ENCODE measurements around the gene RELN.

The RELN gene

DNA sequence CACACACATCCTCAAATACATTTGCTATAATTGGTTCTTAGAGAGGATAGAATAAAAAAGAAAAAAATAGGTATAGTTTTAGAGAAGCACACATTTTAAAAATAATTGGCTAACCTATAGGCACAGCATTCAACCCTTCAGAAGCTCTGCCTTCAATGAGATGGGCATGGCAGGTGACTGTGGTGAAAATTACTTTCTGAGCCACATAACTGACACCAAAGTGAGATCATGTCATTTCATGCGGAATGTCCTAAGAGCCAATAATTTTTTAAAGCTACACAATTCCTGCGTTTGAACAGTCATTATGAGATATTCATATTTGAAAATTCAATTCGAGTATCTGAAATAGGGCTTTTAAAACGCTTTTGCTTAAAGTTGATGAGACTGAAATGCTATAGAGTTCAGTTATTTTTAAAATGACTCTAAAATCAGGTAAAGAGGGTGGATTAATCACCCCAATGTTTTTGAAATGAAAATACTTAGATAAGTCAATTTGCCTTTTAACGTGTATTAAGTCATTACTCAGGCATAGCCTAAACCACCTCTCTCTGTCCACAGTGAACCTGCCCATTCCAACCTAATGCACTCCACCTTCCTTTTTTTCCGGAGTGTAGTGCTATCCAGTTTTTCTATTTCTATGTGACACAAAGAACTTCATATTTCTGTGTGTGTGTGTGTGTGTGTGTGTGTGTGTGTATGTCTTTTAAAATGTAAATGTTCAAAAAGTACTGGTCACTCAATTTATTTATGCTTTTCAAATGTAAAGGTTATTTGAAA, 6.1 kb downstream of the RELN start:
- no peak for DNase-seq (ENCODE audit: extremely low spot score)
- POLR2A ChIA-PET: no interaction called here
- TF ChIP-seq BHLHE40 (IDR thresholded peaks at IDR 0.05; ENCODE audit: borderline replicate concordance) (no peak), CTBP1 (IDR thresholded peaks at IDR 0.05; ENCODE audit: borderline replicate concordance) (no peak), SP1 (IDR thresholded peaks at IDR 0.05) (no peak), LEF1 (IDR thresholded peaks at IDR 0.05; ENCODE audit: borderline replicate concordance) (no peak), FOXM1 (IDR thresholded peaks at IDR 0.05; ENCODE audit: borderline replicate concordance) (no peak), SUZ12 (IDR thresholded peaks at IDR 0.05) (no peak), FOXA1 (IDR thresholded peaks at IDR 0.05) (no peak), NFRKB (IDR thresholded peaks at IDR 0.05) (no peak), L3MBTL2 (conservative IDR thresholded peaks at IDR 0.05) (no peak), HDGF (IDR thresholded peaks at IDR 0.05; ENCODE audit: borderline replicate concordance) (no peak), TARDBP (IDR thresholded peaks at IDR 0.05) (no peak), ZNF384 (IDR thresholded peaks at IDR 0.05) (no peak), ARNT (IDR thresholded peaks at IDR 0.05) (no peak), ELF4 (IDR thresholded peaks at IDR 0.05) (no peak), FOXK2 (IDR thresholded peaks at IDR 0.05) (no peak)
- TF ChIP-seq, protein P1, sequence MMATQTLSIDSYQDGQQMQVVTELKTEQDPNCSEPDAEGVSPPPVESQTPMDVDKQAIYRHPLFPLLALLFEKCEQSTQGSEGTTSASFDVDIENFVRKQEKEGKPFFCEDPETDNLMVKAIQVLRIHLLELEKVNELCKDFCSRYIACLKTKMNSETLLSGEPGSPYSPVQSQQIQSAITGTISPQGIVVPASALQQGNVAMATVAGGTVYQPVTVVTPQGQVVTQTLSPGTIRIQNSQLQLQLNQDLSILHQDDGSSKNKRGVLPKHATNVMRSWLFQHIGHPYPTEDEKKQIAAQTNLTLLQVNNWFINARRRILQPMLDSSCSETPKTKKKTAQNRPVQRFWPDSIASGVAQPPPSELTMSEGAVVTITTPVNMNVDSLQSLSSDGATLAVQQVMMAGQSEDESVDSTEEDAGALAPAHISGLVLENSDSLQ (IDR thresholded peaks at IDR 0.05): no peak
- CTCF ChIA-PET: no interaction called here

DNA sequence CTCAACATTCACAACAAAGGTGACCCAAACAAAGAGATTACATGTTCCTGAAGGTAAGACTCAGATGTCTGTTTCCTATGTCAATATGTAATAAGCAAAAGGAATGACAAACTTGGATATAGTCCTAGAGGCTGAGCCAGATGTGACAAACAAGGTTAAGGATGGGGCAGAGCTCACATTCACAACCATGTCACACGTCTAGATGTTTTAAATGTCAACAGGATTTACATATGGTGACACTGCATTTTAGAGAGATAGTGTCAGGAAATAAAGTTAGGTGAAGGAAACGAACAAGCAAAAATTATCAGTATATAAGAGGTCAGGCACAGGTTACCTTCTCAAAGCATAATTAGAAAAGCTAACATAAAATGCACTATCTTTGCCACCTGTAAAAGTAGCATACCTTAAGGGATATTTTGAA, 8.4 kb downstream of the RELN start:
- POLR2A ChIA-PET: no interaction called here
- CTCF ChIA-PET: interaction anchor here (0.6 kb wide), 1 partner anchor 18 kb away, joined by 3 read pairs; no protein-coding TSS in a partner anchor
- TF ChIP-seq TARDBP (IDR thresholded peaks at IDR 0.05): no peak
- TF ChIP-seq FOXM1 (IDR thresholded peaks at IDR 0.05; ENCODE audit: borderline replicate concordance): no peak
- no peak for TF ChIP-seq ZNF384 (IDR thresholded peaks at IDR 0.05)
- no peak for TF ChIP-seq CTBP1 (IDR thresholded peaks at IDR 0.05; ENCODE audit: borderline replicate concordance)
- TF ChIP-seq, protein P1 (IDR thresholded peaks at IDR 0.05): no peak
- TF ChIP-seq ELF4 (IDR thresholded peaks at IDR 0.05): no peak
- no peak for TF ChIP-seq ARNT (IDR thresholded peaks at IDR 0.05)
- TF ChIP-seq SUZ12 (IDR thresholded peaks at IDR 0.05): no peak
- TF ChIP-seq FOXA1 (IDR thresholded peaks at IDR 0.05): no peak
- no peak for DNase-seq (ENCODE audit: extremely low spot score)

DNA sequence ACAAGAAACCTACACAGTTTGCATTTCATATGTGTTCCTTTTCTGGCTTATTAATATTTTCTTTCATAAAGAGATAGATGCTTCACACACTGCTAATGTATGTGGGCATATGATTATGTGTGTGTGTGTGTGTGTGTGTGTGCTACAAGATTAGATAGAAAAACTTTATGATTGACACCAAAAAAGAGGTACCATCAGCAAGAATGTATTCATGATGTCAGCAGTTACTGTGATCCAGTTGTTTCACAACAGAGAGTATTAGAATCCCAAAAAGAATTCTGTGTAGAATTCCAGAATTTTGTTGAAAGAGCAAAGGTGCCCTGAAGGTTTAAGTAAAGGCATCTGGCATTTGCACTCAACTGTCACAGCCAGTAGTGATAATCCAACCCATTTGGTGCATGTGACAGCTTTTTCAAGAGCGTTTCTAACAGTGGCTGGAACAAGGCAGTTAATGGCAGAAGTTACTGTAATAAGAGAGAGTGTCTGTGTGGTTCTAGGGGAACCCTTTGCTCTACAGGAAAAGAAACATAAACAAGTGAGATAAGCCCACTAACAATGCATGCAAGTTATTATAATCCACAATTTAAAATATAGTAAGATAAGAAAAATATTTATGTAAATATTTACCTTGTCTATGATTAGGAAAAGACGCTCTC, 16.6 kb downstream of the RELN start:
- CTCF ChIA-PET: no interaction called here
- TF ChIP-seq BHLHE40 (IDR thresholded peaks at IDR 0.05; ENCODE audit: borderline replicate concordance) (no peak), CTBP1 (IDR thresholded peaks at IDR 0.05; ENCODE audit: borderline replicate concordance) (no peak), L3MBTL2 (conservative IDR thresholded peaks at IDR 0.05) (no peak), FOXK2 (IDR thresholded peaks at IDR 0.05) (no peak), TARDBP (IDR thresholded peaks at IDR 0.05) (no peak), ZNF384 (IDR thresholded peaks at IDR 0.05) (no peak), SUZ12 (IDR thresholded peaks at IDR 0.05) (no peak), SP1 (IDR thresholded peaks at IDR 0.05) (no peak)
- DNase-seq (ENCODE audit: extremely low spot score): no peak
- POLR2A ChIA-PET: no interaction called here

DNA sequence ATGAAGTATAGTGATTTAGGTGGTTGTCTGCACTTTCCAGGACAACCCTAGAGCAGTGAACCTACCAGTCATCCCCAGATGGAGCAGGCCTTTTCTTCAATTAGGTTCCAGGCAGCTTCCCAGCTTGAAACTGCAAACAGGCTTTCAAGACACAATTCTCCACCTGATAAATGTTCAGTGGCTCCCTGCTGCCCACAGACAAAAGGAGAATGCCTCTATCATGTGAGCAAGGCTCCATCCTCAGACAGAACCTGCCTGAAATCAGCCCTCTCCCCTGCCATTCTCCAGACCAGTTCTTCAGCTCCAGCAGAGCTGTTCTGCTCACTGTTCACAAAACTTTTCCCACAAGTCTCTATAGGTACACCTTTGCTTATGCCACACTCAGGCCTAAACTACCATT, 22.1 kb downstream of the RELN start:
- CTCF ChIA-PET: no interaction called here
- TF ChIP-seq TARDBP (IDR thresholded peaks at IDR 0.05): no peak
- no peak for TF ChIP-seq SUZ12 (IDR thresholded peaks at IDR 0.05)
- no peak for TF ChIP-seq ZNF384 (IDR thresholded peaks at IDR 0.05)
- TF ChIP-seq, protein P1 (IDR thresholded peaks at IDR 0.05): no peak
- no peak for TF ChIP-seq FOXK2 (IDR thresholded peaks at IDR 0.05)
- no peak for TF ChIP-seq CTBP1 (IDR thresholded peaks at IDR 0.05; ENCODE audit: borderline replicate concordance)
- no peak for TF ChIP-seq SP1 (IDR thresholded peaks at IDR 0.05)
- no peak for TF ChIP-seq L3MBTL2 (conservative IDR thresholded peaks at IDR 0.05)
- no peak for TF ChIP-seq LEF1 (IDR thresholded peaks at IDR 0.05; ENCODE audit: borderline replicate concordance)
- no peak for TF ChIP-seq BHLHE40 (IDR thresholded peaks at IDR 0.05; ENCODE audit: borderline replicate concordance)
- TF ChIP-seq FOXA1 (IDR thresholded peaks at IDR 0.05): no peak
- TF ChIP-seq HDGF (IDR thresholded peaks at IDR 0.05; ENCODE audit: borderline replicate concordance): no peak
- TF ChIP-seq NFRKB (IDR thresholded peaks at IDR 0.05): no peak
- no peak for TF ChIP-seq ARNT (IDR thresholded peaks at IDR 0.05)
- TF ChIP-seq ELF4 (IDR thresholded peaks at IDR 0.05): no peak
- DNase-seq (ENCODE audit: extremely low spot score): no peak
- POLR2A ChIA-PET: no interaction called here

DNA sequence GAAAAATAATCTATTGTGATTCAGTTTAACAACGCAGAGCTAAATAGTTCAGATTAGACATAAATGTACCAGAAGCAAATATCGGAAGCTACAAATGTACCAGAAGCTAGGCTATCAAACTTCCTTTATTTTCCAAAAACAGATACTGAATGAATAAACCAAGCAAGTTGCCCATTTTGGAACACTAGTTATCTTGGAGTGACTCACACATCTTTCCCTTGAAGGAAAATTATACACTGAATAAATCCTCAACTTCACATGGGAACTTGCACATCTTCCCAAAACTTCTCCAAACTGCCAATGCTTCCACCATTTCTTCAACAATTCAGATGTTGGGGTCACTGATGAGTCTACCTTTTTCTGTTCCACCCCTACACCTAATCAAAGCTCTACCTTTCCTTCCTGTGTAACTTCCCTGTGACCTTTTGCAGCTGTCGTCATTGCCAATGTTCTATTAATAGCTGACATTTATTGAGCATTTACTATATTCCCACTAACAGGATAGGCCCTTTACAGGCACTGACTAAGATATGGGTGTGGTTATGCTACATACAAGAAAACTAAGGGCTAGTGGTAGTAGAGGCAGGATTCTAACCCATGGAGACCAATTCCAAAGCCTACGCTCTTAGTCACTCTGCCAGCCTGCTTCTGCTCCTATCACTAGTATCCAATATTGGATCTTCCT, 22.7 kb downstream of the RELN start:
- no peak for TF ChIP-seq BHLHE40 (IDR thresholded peaks at IDR 0.05; ENCODE audit: borderline replicate concordance)
- TF ChIP-seq FOXM1 (IDR thresholded peaks at IDR 0.05; ENCODE audit: borderline replicate concordance): no peak
- no peak for TF ChIP-seq SUZ12 (IDR thresholded peaks at IDR 0.05)
- DNase-seq (ENCODE audit: extremely low spot score): no peak
- ChIA-PET POLR2A (no interaction called here), CTCF (no interaction called here)

DNA sequence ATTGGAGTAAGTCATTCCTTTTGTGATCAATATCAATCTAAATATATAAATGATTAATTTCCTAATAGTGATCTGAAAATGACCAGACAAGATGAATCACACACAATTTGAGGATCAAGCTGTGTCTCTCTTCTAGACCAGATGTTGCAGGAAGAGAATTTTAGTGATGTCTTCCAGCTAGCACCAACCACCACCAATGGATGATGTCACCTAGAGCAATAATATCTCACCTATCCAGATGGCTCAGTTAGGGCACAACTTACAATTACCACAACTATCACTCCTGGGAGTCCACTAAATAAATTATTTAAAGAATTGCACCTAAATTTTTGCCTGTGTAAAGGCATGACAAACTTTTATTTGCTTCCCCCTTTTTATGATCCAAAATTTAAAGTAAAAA, 25.2 kb downstream of the RELN start:
- CTCF ChIA-PET: no interaction called here

More for the DNA sequence above, 25.2 kb downstream of the RELN start:
- no peak for DNase-seq (ENCODE audit: extremely low spot score)
- POLR2A ChIA-PET: no interaction called here
- TF ChIP-seq, protein P1 (IDR thresholded peaks at IDR 0.05): no peak
- TF ChIP-seq NFRKB (IDR thresholded peaks at IDR 0.05) (no peak), FOXM1 (IDR thresholded peaks at IDR 0.05; ENCODE audit: borderline replicate concordance) (no peak), L3MBTL2 (conservative IDR thresholded peaks at IDR 0.05) (no peak), LEF1 (IDR thresholded peaks at IDR 0.05; ENCODE audit: borderline replicate concordance) (no peak), ARNT (IDR thresholded peaks at IDR 0.05) (no peak), HDGF (IDR thresholded peaks at IDR 0.05; ENCODE audit: borderline replicate concordance) (no peak), ZNF384 (IDR thresholded peaks at IDR 0.05) (no peak), SUZ12 (IDR thresholded peaks at IDR 0.05) (no peak), BHLHE40 (IDR thresholded peaks at IDR 0.05; ENCODE audit: borderline replicate concordance) (no peak), FOXK2 (IDR thresholded peaks at IDR 0.05) (no peak), ELF4 (IDR thresholded peaks at IDR 0.05) (no peak), TARDBP (IDR thresholded peaks at IDR 0.05) (no peak), SP1 (IDR thresholded peaks at IDR 0.05) (no peak), FOXA1 (IDR thresholded peaks at IDR 0.05) (no peak), CTBP1 (IDR thresholded peaks at IDR 0.05; ENCODE audit: borderline replicate concordance) (no peak)

Measured in HEK293T (cell line).